ENCODE measurements around the gene SELENOW. TPM values are rescaled to one million over a fixed set of nuclear protein-coding genes. Genes with fewer than 3 reads are reported as not detected.

SELENOW gene
- total and polyA plus RNA-seq, 2 donors (not counting 1 experiment from before 2014, with no cell fraction given): 47.7 to 73.7 TPM

- Histone ChIP-seq H3K9me3 (ENCODE audit: control extremely low read depth in 1 of 3, control insufficient read depth in 2 of 3, insufficient read depth in 1 of 3, low read length in 2 of 3) (peaks cover 0 to under 1% (median 0%) of the 10 kb centered on the region in 3 donors), H4K20me1 (ENCODE audit: control insufficient read depth, insufficient read depth, low read length, poor library complexity, severe bottlenecking) (peaks cover 79% of the 10 kb centered on the region), H3K27ac (ENCODE audit: low read length in 2 of 2) (no peak overlapping the region), H3K36me3 (replicated peaks in 1 of 2; ENCODE audit: control extremely low read depth in 1 of 2, control insufficient read depth in 1 of 2, extremely low read depth in 1 of 2, insufficient read depth in 2 of 2, low read length in 1 of 2) (peaks cover 0 to 69% of the 10 kb centered on the region in 2 experiments), H3K79me2 (ENCODE audit: control insufficient read depth, insufficient read depth, low read length) (peaks cover 40% of the 10 kb centered on the region), H3K4me3 (ENCODE audit: control extremely low read depth in 1 of 5, extremely low read depth in 1 of 5, insufficient read depth in 1 of 5, low read depth in 2 of 5, low read length in 4 of 5) (no peak overlapping the region), H3K4me1 (ENCODE audit: control insufficient read depth in 2 of 2, insufficient read depth in 2 of 2, low read length in 2 of 2) (peaks cover 18 to 41% of the 10 kb centered on the region in 2 donors), H2AFZ (ENCODE audit: insufficient read depth, low read depth, low read length, poor library complexity, severe bottlenecking) (no peak overlapping the region), H3K4me2 (replicated peaks; ENCODE audit: low read depth, low read length, poor library complexity, severe bottlenecking) (peak overlapping the region; percentile 9), H3K9ac (ENCODE audit: low read length) (no peak overlapping the region), H3K27me3 (replicated peaks in 1 of 4; ENCODE audit: control extremely low read depth in 1 of 4, control insufficient read depth in 3 of 4, insufficient read depth in 4 of 4, low read length in 3 of 4) (no peaks in the 10 kb centered on the region)
- POLR2A ChIA-PET: no interaction called here
- intact Hi-C loops (cut with micrococcal nuclease): no loop called here
- Mint-ChIP-seq H3K27ac (no peak overlapping the region), H3K27me3 (no peaks in the 10 kb centered on the region), H3K4me1 (peaks cover 27% of the 10 kb centered on the region), H3K4me3 (no peak overlapping the region), H3K9me3 (ENCODE audit: insufficient read depth) (no peaks in the 10 kb centered on the region)
- CTCF ChIA-PET: no interaction called here
- DNase-seq (no peak), ATAC-seq (ENCODE audit: low read depth) (no peak)
- no peak for TF ChIP-seq EZH2 (IDR thresholded peaks at IDR 0.05; ENCODE audit: borderline replicate concordance, insufficient read depth, low read depth, low read length, poor library complexity, severe bottlenecking)
- TF ChIP-seq CTCF (IDR thresholded peaks at IDR 0.05): no peak
- WGBS (ENCODE audit: insufficient coverage): 0% methylated on average over 2 of the region's 3 CpGs
Observed at GRCh38 chr19:47749326-47749725, 29.2 kb upstream of the SELENOW start.

GRCh38 chr19:47750752-47751151, 27.8 kb upstream of the SELENOW start:
- H3K9me3 Mint-ChIP-seq (ENCODE audit: insufficient read depth): no peaks in the 10 kb centered on the region

More at GRCh38 chr19:47750752-47751151, 27.8 kb upstream of the SELENOW start:
- no peak overlapping the region for H3K4me2 ChIP-seq (replicated peaks; ENCODE audit: low read depth, low read length, poor library complexity, severe bottlenecking)
- no peak overlapping the region for H2AFZ ChIP-seq (ENCODE audit: insufficient read depth, low read depth, low read length, poor library complexity, severe bottlenecking)
- H3K9ac ChIP-seq (ENCODE audit: low read length): no peak overlapping the region
- no peak overlapping the region for H3K4me3 ChIP-seq (ENCODE audit: control extremely low read depth in 1 of 5, extremely low read depth in 1 of 5, insufficient read depth in 1 of 5, low read depth in 2 of 5, low read length in 4 of 5)
- H3K79me2 ChIP-seq (ENCODE audit: control insufficient read depth, insufficient read depth, low read length): peaks cover 40% of the 10 kb centered on the region
- POLR2A ChIA-PET: interaction anchor here (0.6 kb wide), 1 partner anchor 502 kb away, joined by 7 read pairs; no protein-coding TSS in a partner anchor
- TF ChIP-seq CTCF (IDR thresholded peaks at IDR 0.05): no peak
- no peak for TF ChIP-seq EZH2 (IDR thresholded peaks at IDR 0.05; ENCODE audit: borderline replicate concordance, insufficient read depth, low read depth, low read length, poor library complexity, severe bottlenecking)
- H3K27ac Mint-ChIP-seq: no peak overlapping the region
- CTCF ChIA-PET: no interaction called here
- peaks cover 18% of the 10 kb centered on the region for H3K4me1 Mint-ChIP-seq
- H3K27me3 Mint-ChIP-seq: no peaks in the 10 kb centered on the region
- WGBS (ENCODE audit: insufficient coverage): 96% methylated on average over 18 of the region's 18 CpGs
- peaks cover 11 to 33% of the 10 kb centered on the region in 2 donors for H3K4me1 ChIP-seq (ENCODE audit: control insufficient read depth in 2 of 2, insufficient read depth in 2 of 2, low read length in 2 of 2)
- H3K27ac ChIP-seq (ENCODE audit: low read length in 2 of 2): no peak overlapping the region
- no peak for ATAC-seq (ENCODE audit: low read depth)
- peak; percentile 7 for DNase-seq
- peaks cover 0 to 80% of the 10 kb centered on the region in 2 experiments for H3K36me3 ChIP-seq (replicated peaks in 1 of 2; ENCODE audit: control extremely low read depth in 1 of 2, control insufficient read depth in 1 of 2, extremely low read depth in 1 of 2, insufficient read depth in 2 of 2, low read length in 1 of 2)
- H3K4me3 Mint-ChIP-seq: no peak overlapping the region
- peaks cover 0 to 4% (median 0%) of the 10 kb centered on the region in 3 donors for H3K9me3 ChIP-seq (ENCODE audit: control extremely low read depth in 1 of 3, control insufficient read depth in 2 of 3, insufficient read depth in 1 of 3, low read length in 2 of 3)
- H4K20me1 ChIP-seq (ENCODE audit: control insufficient read depth, insufficient read depth, low read length, poor library complexity, severe bottlenecking): peaks cover 91% of the 10 kb centered on the region
- intact Hi-C loops (cut with micrococcal nuclease): no loop called here
- no peaks in the 10 kb centered on the region for H3K27me3 ChIP-seq (replicated peaks in 1 of 4; ENCODE audit: control extremely low read depth in 1 of 4, control insufficient read depth in 3 of 4, insufficient read depth in 4 of 4, low read length in 3 of 4)
